ENCODE data around the gene ACTA2.

The ACTA2 gene

DNA sequence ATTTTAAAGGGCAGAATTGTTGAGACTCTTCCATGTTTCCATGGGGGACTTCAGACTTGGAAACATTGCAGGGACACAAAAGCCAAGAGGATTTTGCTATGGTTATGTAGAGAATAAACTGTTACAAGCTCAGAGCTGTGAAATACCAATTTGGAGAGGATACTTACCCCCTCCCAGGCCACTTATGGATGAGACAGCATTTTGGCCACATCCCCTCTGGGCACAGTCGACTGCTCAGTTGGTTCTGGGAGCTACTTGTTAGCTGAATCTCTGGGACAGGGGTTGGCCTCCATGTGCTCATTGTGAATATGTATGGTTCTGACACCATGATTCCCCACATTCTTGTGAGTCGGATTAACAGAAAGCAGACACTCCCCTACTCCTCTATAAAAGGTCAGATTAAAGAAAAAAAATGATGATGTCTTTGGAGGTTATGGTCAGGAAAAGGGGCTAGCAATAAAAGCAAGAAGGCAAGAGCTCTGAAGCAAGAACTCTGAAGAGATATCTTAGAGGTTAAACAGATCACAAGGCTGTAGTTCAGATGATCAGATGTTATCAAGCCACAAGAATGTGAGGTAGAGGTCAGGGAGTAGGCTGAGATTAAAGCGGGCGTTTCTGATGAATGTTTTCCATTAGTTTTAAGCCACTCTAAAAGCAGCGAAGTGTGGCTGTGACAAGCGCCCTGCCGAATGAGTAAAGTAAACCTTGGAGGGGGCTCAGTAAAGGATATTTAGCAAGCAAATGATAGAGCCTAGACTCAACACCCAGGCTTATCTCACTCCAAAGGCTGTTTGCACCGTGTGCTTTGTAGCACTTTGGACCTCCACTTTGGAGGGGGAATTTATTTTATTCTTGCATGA, 55.3 kb downstream of the ACTA2 start:
- TF ChIP-seq, protein P1, sequence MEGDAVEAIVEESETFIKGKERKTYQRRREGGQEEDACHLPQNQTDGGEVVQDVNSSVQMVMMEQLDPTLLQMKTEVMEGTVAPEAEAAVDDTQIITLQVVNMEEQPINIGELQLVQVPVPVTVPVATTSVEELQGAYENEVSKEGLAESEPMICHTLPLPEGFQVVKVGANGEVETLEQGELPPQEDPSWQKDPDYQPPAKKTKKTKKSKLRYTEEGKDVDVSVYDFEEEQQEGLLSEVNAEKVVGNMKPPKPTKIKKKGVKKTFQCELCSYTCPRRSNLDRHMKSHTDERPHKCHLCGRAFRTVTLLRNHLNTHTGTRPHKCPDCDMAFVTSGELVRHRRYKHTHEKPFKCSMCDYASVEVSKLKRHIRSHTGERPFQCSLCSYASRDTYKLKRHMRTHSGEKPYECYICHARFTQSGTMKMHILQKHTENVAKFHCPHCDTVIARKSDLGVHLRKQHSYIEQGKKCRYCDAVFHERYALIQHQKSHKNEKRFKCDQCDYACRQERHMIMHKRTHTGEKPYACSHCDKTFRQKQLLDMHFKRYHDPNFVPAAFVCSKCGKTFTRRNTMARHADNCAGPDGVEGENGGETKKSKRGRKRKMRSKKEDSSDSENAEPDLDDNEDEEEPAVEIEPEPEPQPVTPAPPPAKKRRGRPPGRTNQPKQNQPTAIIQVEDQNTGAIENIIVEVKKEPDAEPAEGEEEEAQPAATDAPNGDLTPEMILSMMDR (IDR thresholded peaks at IDR 0.05; ENCODE audit: borderline replicate concordance, insufficient read depth, low read depth, low read length): no peak
- H3K4me3 ChIP-seq (ENCODE audit: low read depth, low read length): no peak overlapping the region

DNA sequence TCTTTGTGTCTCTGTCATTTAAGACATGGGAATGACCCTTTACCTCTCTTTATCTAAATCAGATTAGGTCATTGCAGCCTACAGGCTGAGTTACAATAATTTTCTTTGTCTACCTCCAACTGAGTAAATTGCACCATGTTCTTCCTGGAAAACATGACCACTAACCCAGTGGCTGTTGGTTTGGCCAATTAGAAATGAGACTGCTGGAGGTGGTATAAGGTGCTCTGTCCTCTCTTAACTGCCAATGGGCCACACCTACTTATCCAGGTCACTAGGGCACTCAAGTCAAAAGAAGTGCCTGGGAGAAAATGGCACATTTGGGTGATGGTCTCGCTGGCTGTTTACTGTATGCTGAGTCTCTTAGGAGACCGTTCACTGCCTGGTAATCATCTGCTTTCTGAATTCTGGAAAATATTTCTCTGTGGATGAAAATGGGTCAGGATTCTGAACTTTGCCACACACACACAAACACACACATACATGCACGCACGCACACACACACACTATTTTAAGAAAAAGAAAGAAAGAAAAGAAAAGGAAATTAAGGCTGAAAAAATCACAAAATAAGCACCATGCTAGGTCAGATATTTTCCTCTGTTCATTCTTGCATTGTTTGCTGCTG, 56.1 kb downstream of the ACTA2 start:
- no peak overlapping the region for H3K4me3 ChIP-seq (ENCODE audit: low read depth, low read length)
- TF ChIP-seq, protein P1 (IDR thresholded peaks at IDR 0.05; ENCODE audit: borderline replicate concordance, insufficient read depth, low read depth, low read length): no peak

DNA sequence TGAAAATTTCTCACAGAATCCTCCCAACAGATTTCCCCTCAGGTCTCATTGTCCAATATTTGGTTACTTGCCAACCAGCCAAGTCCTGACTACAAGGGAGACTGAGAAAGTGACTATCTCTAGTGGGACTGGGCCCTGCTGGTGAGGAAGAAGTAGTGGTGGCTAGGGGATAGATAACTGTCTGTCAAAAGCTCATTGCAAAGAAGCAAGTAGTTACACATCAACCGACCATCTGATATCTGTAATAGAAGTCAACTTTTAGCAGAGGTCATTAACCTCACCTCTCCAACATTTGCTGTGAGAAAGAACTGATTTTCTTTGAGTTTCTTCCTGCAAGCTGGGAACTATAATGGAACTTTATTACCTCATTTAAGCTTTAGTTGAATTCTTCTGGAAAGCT, 57.3 kb downstream of the ACTA2 start:
- H3K4me3 ChIP-seq (ENCODE audit: low read depth, low read length): no peak overlapping the region
- TF ChIP-seq, protein P1 (IDR thresholded peaks at IDR 0.05; ENCODE audit: borderline replicate concordance, insufficient read depth, low read depth, low read length): no peak

DNA sequence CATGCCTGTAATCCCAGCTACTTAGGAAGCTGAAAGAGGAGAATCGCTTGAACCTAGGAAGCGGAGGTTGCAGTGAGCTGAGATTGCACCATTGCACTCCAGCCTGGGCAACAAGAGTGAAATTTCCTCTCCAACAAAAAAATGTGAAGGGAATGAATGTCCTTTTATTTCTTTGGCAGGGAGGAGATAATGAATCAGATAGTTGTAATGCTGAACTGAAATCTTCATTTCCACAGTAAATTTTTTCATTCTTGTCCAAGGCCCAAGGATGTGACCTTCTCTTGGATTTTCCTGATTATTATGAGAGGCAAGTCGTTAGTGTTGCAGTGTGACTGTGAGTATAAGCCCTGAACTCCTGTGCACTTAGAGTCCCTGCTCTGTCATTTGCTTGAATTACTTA, 59.0 kb downstream of the ACTA2 start:
- H3K4me3 ChIP-seq (ENCODE audit: low read depth, low read length): no peak overlapping the region
- TF ChIP-seq, protein P1 (IDR thresholded peaks at IDR 0.05; ENCODE audit: borderline replicate concordance, insufficient read depth, low read depth, low read length): no peak

DNA sequence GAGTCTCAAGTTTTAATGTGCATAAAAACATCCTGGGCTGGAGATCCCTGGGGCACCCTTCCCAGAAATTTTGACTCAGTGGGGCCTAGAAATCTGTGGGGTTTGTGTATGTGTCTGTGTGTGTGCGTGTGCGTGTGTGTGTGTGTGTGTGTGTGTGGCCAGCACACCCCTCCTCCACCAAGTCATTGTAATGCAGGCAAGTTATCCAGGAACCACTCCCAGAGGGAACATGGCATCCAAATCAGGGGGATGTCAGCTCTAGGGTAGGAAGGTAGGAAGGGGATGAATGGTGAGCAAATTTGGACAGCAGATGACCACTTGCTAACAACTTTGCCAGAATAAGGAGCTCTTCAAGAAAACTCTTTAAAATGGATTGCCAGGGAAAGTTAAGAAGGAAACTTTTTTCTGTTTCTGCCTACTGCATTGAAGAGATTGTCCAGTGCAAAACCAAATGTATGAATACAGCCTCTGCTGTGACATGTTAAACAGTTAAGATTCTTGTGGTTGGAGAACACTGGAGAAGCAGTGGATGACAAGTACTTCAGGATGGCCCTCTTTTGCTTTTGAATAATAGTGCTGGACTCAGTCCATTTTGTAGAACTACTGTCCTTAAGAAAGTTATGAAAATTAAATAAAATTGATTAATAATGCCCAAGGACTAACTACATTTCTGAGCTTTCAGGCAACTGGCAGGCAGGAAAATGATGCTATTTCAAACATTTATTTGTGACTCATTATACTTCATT, 60.2 kb downstream of the ACTA2 start:
- TF ChIP-seq, protein P1 (IDR thresholded peaks at IDR 0.05; ENCODE audit: borderline replicate concordance, insufficient read depth, low read depth, low read length): no peak
- no peak overlapping the region for H3K4me3 ChIP-seq (ENCODE audit: low read depth, low read length)

DNA sequence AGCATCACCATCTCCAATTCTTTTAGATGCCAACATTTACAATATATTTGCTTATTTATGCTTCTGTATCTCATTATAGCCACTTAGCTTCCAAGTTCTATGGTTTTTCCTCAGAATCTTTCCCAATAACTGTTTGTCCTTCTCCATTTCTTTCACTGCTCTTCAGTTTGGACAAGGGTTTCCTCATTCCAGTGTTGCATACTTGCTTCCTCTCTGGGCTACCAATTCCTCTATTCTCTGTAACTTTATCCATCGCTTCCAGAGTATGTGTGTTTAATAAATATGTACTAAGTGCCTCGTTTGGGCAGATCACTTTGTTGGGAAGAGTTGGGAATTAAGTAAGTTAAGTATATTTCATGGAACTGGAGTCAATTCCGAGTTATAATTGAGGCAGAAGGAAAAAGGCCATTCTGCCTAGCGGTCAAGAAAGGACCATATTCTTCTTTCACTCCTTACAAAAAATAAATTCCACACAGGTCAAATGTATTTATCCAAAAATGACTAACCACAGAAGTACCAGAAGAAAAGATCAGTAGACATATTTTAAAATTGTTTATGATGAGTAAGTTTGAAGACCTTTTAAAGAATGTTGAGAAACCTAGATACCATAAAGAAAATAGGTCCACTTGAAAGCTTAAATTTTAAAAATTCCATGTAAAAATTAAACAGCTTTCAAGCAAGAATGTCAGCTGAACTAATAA, 61.7 kb downstream of the ACTA2 start:
- TF ChIP-seq, protein P1 (IDR thresholded peaks at IDR 0.05; ENCODE audit: borderline replicate concordance, insufficient read depth, low read depth, low read length): no peak
- H3K4me3 ChIP-seq (ENCODE audit: low read depth, low read length): no peak overlapping the region
